ENCODE data around the gene FOXP1. TPM values are rescaled to one million over a fixed set of nuclear protein-coding genes. Genes with fewer than 3 reads are reported as not detected.

FOXP1 gene
- total and polyA plus RNA-seq, 9 of the 15 experiments (the other 6 are each of a cell fraction or from before 2014, with no cell fraction given) = 7.7 to 34.5 (median 13.7) TPM

- in situ Hi-C loops (cut with MboI) = loop anchor here (25.0 kb wide), 1 partner anchor 566 kb away; no protein-coding TSS in a partner anchor
- POLR2A ChIA-PET = no interaction called here
- BruUV-seq (replicated peaks) = no TSS peak
- TF ChIP-seq SMARCB1 (IDR thresholded peaks at IDR 0.05; ENCODE audit: insufficient read length, low read depth) = no peak
- TF ChIP-seq SAP30 (IDR thresholded peaks at IDR 0.05; ENCODE audit: borderline replicate concordance, insufficient read depth, low read depth, low read length, poor library complexity, severe bottlenecking) = no peak
- no peak for TF ChIP-seq NBN (IDR thresholded peaks at IDR 0.05; ENCODE audit: low read depth)
- no peak for TF ChIP-seq U2AF1 (optimal IDR thresholded peaks at IDR 0.05; ENCODE audit: low read depth, low read length)
- no peak for TF ChIP-seq KLF1 (tag; IDR thresholded peaks at IDR 0.05)
- no peak for TF ChIP-seq CREB1 (IDR thresholded peaks at IDR 0.05)
- TF ChIP-seq CREB1 (CRISPR knock-in tag; IDR thresholded peaks at IDR 0.05) = no peak
- TF ChIP-seq CC2D1A (IDR thresholded peaks at IDR 0.05) = no peak
- no peak for TF ChIP-seq E4F1 (CRISPR knock-in tag; IDR thresholded peaks at IDR 0.05; ENCODE audit: borderline replicate concordance)
- TF ChIP-seq ZNF277 (CRISPR knock-in tag; IDR thresholded peaks at IDR 0.05; ENCODE audit: borderline replicate concordance) = no peak
- no peak for TF ChIP-seq ZZZ3 (IDR thresholded peaks at IDR 0.05)
- TF ChIP-seq CTCFL (IDR thresholded peaks at IDR 0.05; ENCODE audit: borderline replicate concordance, insufficient read depth, low read depth, low read length, poor library complexity, severe bottlenecking) = no peak
Measured at GRCh38 chr3:71578054-71578751, 5.3 kb downstream of the FOXP1 start.

More at GRCh38 chr3:71578054-71578751, 5.3 kb downstream of the FOXP1 start:
- no peak for DNase-seq (ENCODE audit: extremely low read depth in 1 of 4, low spot score in 3 of 4)
- H3K4me2 ChIP-seq (ENCODE audit: insufficient read depth, low read length) = no peak overlapping the region
- 52% methylated on average over 6 of the region's 6 CpGs for WGBS (ENCODE audit: insufficient coverage, low coverage, missing lambda C conversion rate)
- intact Hi-C loops (cut with micrococcal nuclease) = no loop called here
- CTCF ChIA-PET (ENCODE audit: low intra/inter-chr PET ratio) = no interaction called here
- no peak overlapping the region; a peak in 1 of 4 replicates for H3K9ac ChIP-seq (ENCODE audit: insufficient read depth in 1 of 2, low read depth in 2 of 2, low read length in 2 of 2)
- FAIRE-seq = no peak
- H2AFZ ChIP-seq (ENCODE audit: low read depth, low read length) = no peak overlapping the region
- no peaks in the 10 kb centered on the region for H3K9me3 ChIP-seq (replicated peaks; ENCODE audit: control insufficient read depth, insufficient read depth, low read depth, low read length)
- H3K27me3 ChIP-seq (ENCODE audit: control insufficient read depth in 2 of 2, insufficient read depth in 2 of 2, low read length in 2 of 2) = no peaks in the 10 kb centered on the region
- peaks cover 4 to 22% of the 10 kb centered on the region in 2 experiments; a peak in 2 of 5 replicates for H3K4me1 ChIP-seq (replicated peaks in 1 of 2; ENCODE audit: control insufficient read depth in 2 of 2, insufficient read depth in 2 of 2, low read length in 2 of 2)
- H3K79me2 ChIP-seq (ENCODE audit: control insufficient read depth, insufficient read depth, low read length) = peaks cover 24% of the 10 kb centered on the region
- no peaks in the 10 kb centered on the region for H3K9me1 ChIP-seq (ENCODE audit: control insufficient read depth, insufficient read depth, low read length)
- no peak overlapping the region for H3K4me3 ChIP-seq
- no peak for ATAC-seq
- no peaks in the 10 kb centered on the region for H4K20me1 ChIP-seq (replicated peaks; ENCODE audit: control insufficient read depth, insufficient read depth, low read length)
- no peaks in the 10 kb centered on the region for H3K36me3 ChIP-seq (ENCODE audit: control insufficient read depth, insufficient read depth, low read length)
- H3K27ac ChIP-seq (ENCODE audit: extremely low read depth, low read depth, low read length) = no peak overlapping the region
